Left lung (tissue), 10 donors: Measurements from ENCODE around the gene PTPRU. TPM values are rescaled to one million over a fixed set of nuclear protein-coding genes. Genes with fewer than 3 reads are reported as not detected.

Source experiments
- ATAC-seq: fragments of 200-7000 bp; cut with Tn5 transposase; one replicate; pipeline ENCODE4 v1.9.1; 2020; ENCODE audit warnings: moderate library complexity
- DNase-seq, 4 donors: peaks; one replicate each; pipeline ENCODE4 v3.0.0-alpha.2; 2013 to 2020
- H3K27ac ChIP-seq, 2 donors: fragments of 200-600 bp; sonication (generic) in 1 of 2; one replicate each; pipeline versions ENCODE4 v1.5.0 to v1.8.0; 2020 to 2021
- H3K27me3 ChIP-seq, 2 donors: fragments of 200-600 bp; sonication (generic) in 1 of 2; one replicate each; pipeline versions ENCODE4 v1.5.0 to v1.8.0; 2020 to 2021
- H3K36me3 ChIP-seq, 2 donors: fragments of 200-600 bp; sonication (generic) in 1 of 2; one replicate each; pipeline versions ENCODE4 v1.5.0 to v1.8.0; 2020 to 2021
- H3K4me1 ChIP-seq, 2 donors: fragments of 200-600 bp; one replicate each; pipeline ENCODE4 v1.8.0; 2021
- H3K4me3 ChIP-seq, 2 donors: fragments of 200-600 bp; sonication (generic) in 1 of 2; one replicate each; pipeline versions ENCODE4 v1.5.0 to v1.8.0; 2020 to 2021; ENCODE audit warnings: mild to moderate bottlenecking in 1 of 2
- H3K9me3 ChIP-seq, 2 donors: fragments of 200-600 bp; sonication (generic) in 1 of 2; one replicate each; pipeline versions ENCODE4 v1.5.0 to v1.8.0; 2020 to 2021
- CTCF ChIP-seq, 2 donors: fragments of 200-600 bp; sonication (generic) in 1 of 2; IDR thresholded peaks; one replicate each; pipeline versions ENCODE4 v1.5.0 to v1.8.0; 2021; ENCODE audit warnings: antibody characterized with exemption in 2 of 2
- intact Hi-C, 2 donors: fragments of 100-400 bp; cut with DNase I; formaldehyde crosslinking; loops; one replicate each; pipeline versions ENCODE4 v1.11.2 to v1.14.2; 2022
- polyA plus RNA-seq, 6 donors: library from polyadenylated mRNA; unstranded; fragments of 120-200 nt; gene quantifications; one replicate each; pipeline ENCODE4 v1.2.1, GENCODE V29; 2013; ENCODE audit not compliant: insufficient read length in 6 of 6
- total RNA-seq, 2 donors: library from RNA; stranded (reverse); fragmentation: NEBNext Ultra II Directional; extraction: Animal tissue kit (Norgen Biotek cat#: 25700); gene quantifications; one replicate each; pipeline ENCODE4 v1.2.1, GENCODE V29; 2021
- donor health status: DM: no; HTN: yes; CAD: no.
- donor health status: DM: no; HTN: no; CAD: no.

PTPRU gene
- total and polyA plus RNA-seq, 8 donors = 15.5 to 45.4 (median 18.8) TPM

- Histone ChIP-seq H3K27ac (no peak overlapping the region), H3K4me1 (no peaks in the 10 kb centered on the region), H3K27me3 (peaks cover 0 to 59% of the 10 kb centered on the region in 2 donors), H3K36me3 (no peaks in the 10 kb centered on the region), H3K9me3 (no peaks in the 10 kb centered on the region), H3K4me3 (no peak overlapping the region)
- intact Hi-C loops = no loop called here
- TF ChIP-seq CTCF (IDR thresholded peaks at IDR 0.05) = no peak
- DNase-seq = no peak
- no peak for ATAC-seq
Measured at GRCh38 chr1:29341936-29342335, 105.6 kb downstream of the PTPRU start.

- intact Hi-C loops = no loop called here
- Histone ChIP-seq H3K27me3 (peaks cover 0 to 56% of the 10 kb centered on the region in 2 donors), H3K4me3 (no peak overlapping the region), H3K27ac (no peak overlapping the region), H3K36me3 (no peaks in the 10 kb centered on the region), H3K4me1 (no peaks in the 10 kb centered on the region), H3K9me3 (no peaks in the 10 kb centered on the region)
- no peak for TF ChIP-seq CTCF (IDR thresholded peaks at IDR 0.05)
- DNase-seq = no peak
- no peak for ATAC-seq
Measured at GRCh38 chr1:29342351-29342750, 106.0 kb downstream of the PTPRU start.

GRCh38 chr1:29342983-29343382, 106.7 kb downstream of the PTPRU start:
- Histone ChIP-seq H3K27ac (no peak overlapping the region), H3K4me1 (no peaks in the 10 kb centered on the region), H3K27me3 (peaks cover 0 to 52% of the 10 kb centered on the region in 2 donors), H3K36me3 (no peaks in the 10 kb centered on the region), H3K9me3 (no peaks in the 10 kb centered on the region), H3K4me3 (no peak overlapping the region)
- no peak for TF ChIP-seq CTCF (IDR thresholded peaks at IDR 0.05)
- ATAC-seq = no peak
- intact Hi-C loops = no loop called here
- no peak for DNase-seq

DNA sequence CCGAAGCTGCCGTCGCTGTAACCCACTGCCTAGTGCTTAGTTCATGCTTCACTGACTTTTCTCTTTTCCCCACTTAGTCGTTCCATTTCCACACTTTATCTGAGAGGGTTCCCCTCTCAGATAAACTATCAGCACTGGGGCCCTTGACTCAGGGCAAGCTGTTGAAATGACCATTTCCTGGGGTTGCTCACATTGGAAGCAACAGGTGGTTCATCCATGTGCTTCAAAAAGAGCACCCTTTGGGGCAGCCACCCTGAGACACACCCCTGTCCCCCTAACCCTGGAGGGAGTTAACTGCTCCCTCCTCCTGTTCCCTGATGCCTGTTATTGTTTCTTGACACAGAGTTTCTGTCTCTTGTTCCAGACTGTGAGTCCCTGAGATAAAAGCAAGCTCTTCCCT, 107.2 kb downstream of the PTPRU start:
- no peak overlapping the region for H3K4me3 ChIP-seq
- TF ChIP-seq CTCF (IDR thresholded peaks at IDR 0.05) = no peak
- no peaks in the 10 kb centered on the region for H3K4me1 ChIP-seq
- no peaks in the 10 kb centered on the region for H3K36me3 ChIP-seq
- H3K27me3 ChIP-seq = peaks cover 0 to 52% of the 10 kb centered on the region in 2 donors
- intact Hi-C loops = no loop called here
- no peak overlapping the region for H3K27ac ChIP-seq
- DNase-seq (no peak), ATAC-seq (no peak)
- H3K9me3 ChIP-seq = no peaks in the 10 kb centered on the region

- no peak for ATAC-seq
- no peaks in the 10 kb centered on the region for H3K9me3 ChIP-seq
- no peak overlapping the region for H3K4me3 ChIP-seq
- no peaks in the 10 kb centered on the region for H3K36me3 ChIP-seq
- DNase-seq = no peak
- H3K27me3 ChIP-seq = peaks cover 0 to 53% of the 10 kb centered on the region in 2 donors
- TF ChIP-seq CTCF (IDR thresholded peaks at IDR 0.05) = no peak
- intact Hi-C loops = no loop called here
- no peaks in the 10 kb centered on the region for H3K4me1 ChIP-seq
- H3K27ac ChIP-seq = no peak overlapping the region
Measured at GRCh38 chr1:29343908-29344307, 107.6 kb downstream of the PTPRU start.
